SIG-M5 treated with dmso at 0.1 percent for 504 hours (cell line): ENCODE data around the gene PPP6C.
A peak's percentile ranks its signal among the peaks of the same experiment; 100 is the strongest.
"Not testable (repeated sequence)": the region's sequence is repeated elsewhere in the genome, so short reads cannot be mapped to it uniquely, and the experiment has no call there.

Experiments used
- DNase-seq: peaks from one replicate; lab custom pipeline; 2025; ENCODE audit not compliant: unreplicated experiment; lab: John Stamatoyannopoulos, UW

Gene PPP6C

GRCh38 chr9:125183054-125183453, 6.5 kb downstream of the PPP6C start:
- no peak for DNase-seq

- DNase-seq, result not testable (repeated sequence)
Measured at GRCh38 chr9:125181756-125182155, 7.8 kb downstream of the PPP6C start.

- DNase-seq, result no peak
Measured at GRCh38 chr9:125180876-125181275, 8.7 kb downstream of the PPP6C start.

- not testable (repeated sequence) for DNase-seq
Measured at GRCh38 chr9:125179776-125180175, 9.8 kb downstream of the PPP6C start.

- no peak for DNase-seq
Measured at GRCh38 chr9:125177888-125178287, 11.7 kb downstream of the PPP6C start.

GRCh38 chr9:125176636-125177035, 13.0 kb downstream of the PPP6C start:
- no peak for DNase-seq

GRCh38 chr9:125172031-125172755, 17.4 kb downstream of the PPP6C start:
- no peak for DNase-seq

- no peak for DNase-seq
Measured at GRCh38 chr9:125169895-125170294, 19.7 kb downstream of the PPP6C start.

GRCh38 chr9:125166762-125167161, 22.8 kb downstream of the PPP6C start:
- DNase-seq, result no peak

GRCh38 chr9:125162891-125163290, 26.7 kb downstream of the PPP6C start:
- not testable (repeated sequence) for DNase-seq

GRCh38 chr9:125161284-125161918, 28.2 kb downstream of the PPP6C start:
- DNase-seq, result no peak

GRCh38 chr9:125160750-125161149, 28.9 kb downstream of the PPP6C start:
- no peak for DNase-seq

- DNase-seq, result no peak
Measured at GRCh38 chr9:125156551-125156950, 33.1 kb downstream of the PPP6C start.

- DNase-seq, result no peak
Measured at GRCh38 chr9:125153712-125154367, 35.8 kb downstream of the PPP6C start.

GRCh38 chr9:125151730-125152129, 37.9 kb downstream of the PPP6C start:
- DNase-seq, result no peak

- no peak for DNase-seq
Measured at GRCh38 chr9:125150349-125151245, 39.0 kb downstream of the PPP6C start.

- no peak for DNase-seq
Measured at GRCh38 chr9:125147401-125147951, 42.1 kb downstream of the PPP6C start.

- DNase-seq, result no peak
Measured at GRCh38 chr9:125146247-125146646, 43.4 kb downstream of the PPP6C start.

GRCh38 chr9:125145425-125145824, 44.2 kb downstream of the PPP6C start:
- peak; percentile 21 for DNase-seq

- peak; percentile 98 for DNase-seq
Measured at GRCh38 chr9:125143377-125144090, 46.1 kb downstream of the PPP6C start, which contains the start of gene SCAI. Gene SCAI (minus strand): TSS chr9:125143528. CDS start chr9:125143437, 91 bp downstream.
